Hippocampal formation (tissue), 2 donors: ENCODE results near the gene CEBPG.

Source experiments
- DNase-seq, 2 donors: peaks; one replicate each; lab custom pipeline; 2025; lab: John Stamatoyannopoulos, UW

CEBPG gene

DNA sequence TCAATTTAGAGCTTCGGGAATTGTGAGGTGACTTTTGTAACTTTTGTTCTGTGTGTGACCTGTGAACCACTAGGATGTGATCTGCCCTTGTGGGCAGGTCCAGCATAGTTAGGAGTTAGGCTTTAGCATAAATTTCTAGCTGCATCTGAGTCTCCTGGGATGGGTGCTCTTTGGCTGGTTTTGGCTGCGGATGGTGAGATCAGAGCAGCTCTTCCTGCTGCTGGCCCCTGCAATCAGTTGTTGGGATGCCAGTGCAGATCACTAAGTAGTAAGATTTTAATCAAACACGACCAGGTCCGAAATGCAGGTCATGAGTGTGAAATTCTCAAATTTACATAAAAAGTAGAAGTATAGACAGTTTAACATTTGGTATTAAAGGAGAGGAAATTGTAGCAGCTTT is 8.5 kb downstream of the CEBPG start:
- DNase-seq: no peak

DNA sequence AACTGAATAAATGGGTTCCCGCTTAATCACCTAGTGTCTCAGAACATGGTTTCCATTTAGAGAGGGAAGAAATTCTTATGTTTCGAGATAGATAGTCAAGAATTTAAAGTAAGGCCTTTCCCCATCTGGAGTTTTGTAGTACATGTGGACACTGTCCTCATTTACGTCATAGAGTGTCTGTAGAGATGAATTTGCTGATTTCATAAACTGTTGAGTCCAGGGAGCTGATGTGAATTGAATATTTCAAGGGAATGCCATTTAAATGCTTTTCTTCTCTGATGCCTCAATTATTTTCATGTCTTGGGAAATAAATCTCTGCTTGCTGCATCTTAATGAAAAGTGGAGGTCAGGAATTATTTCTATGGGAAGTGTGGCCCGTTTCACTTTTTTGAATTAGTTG is 9.5 kb downstream of the CEBPG start:
- no peak for DNase-seq

DNA sequence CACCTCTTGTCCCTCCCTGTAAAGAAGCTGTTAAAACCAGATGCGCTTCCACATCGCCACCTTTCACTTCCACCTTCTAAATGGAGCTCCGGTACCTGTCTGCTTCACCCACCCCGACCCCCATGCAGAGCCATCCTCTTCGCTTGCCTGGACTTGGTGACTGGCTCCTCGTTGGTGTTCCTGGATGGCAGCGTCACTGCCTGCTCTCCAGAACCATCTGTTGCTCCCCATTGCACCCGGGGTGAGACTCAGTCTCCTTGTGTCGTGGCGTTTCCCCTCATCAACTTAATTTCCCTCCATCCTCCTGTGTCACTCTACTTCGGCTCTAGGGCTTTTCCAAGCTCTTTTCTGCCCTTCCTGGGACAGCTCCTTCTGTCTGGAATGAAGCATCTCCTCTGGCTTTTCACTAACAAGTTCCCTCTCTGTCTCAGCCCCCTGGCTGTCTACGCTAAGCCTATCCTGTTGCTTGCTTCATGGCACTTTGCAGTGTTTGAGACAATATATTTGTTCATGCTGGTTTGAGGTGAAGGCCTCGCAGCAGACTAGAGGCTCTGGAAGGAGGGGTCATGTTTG is 10.3 kb downstream of the CEBPG start:
- DNase-seq: no peak

DNA sequence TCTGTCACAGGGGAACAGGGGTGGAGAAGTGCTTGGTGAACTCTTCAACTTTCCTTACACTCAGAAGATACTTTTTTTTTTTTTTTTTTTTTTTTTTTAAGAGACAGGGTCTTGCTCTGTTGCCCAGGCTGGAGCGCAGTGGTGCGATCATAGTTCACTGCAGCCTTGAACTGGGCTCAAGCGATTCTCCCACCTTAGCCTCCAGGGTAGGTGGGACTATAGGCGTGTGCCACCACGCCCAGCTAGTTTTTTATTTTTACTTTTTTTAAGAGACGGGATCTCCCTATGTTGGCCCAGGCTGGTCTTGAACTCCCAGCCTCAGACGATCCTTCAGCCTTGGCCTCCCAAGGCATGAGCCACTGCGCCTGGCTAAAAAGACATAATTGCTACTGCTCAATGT is 11.5 kb downstream of the CEBPG start:
- DNase-seq: no peak

DNA sequence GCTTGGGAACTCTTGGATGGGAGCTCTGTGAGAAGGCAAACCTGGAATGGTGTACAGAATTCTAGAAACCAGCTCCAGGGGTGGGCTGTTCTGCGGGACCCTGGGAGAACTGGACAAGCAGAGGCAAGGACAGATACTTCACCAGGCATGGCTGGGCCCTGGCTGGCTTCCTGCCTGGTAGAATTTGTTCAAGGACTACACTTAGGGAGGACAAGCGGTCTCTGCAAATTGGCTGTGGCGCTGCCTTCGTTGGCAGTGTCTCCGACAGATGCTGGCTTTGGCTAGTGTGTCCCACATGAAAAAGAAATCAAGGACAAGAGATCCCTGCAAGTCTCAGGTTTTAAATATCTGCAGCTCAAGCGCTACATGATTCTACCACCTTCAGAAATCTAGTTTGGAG is 12.4 kb downstream of the CEBPG start:
- DNase-seq: no peak

DNA sequence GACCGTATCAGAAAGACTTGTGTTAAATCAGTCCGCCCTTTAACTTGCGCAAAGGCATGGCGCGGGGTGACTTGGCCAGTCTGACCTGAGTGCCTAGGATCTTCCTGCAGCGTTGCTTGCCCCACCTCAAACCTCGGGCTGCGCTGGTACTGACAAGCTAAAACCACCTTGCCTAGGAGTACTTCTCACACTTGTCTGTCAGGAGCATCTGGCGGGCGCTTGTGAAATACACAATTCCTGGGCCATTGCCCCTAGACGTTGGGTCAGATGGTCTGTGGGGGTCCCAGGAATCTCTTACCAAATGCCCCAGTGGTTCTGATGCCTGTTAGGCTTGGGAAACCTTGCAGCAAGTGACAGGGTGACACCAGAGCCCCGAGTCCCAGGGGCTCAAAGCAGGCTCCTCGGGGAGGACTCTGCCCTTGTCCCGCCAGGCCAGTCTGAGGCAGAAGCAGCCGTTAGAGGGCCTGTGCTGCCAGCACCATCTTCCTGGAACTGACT is 12.9 kb downstream of the CEBPG start:
- DNase-seq: no peak

DNA sequence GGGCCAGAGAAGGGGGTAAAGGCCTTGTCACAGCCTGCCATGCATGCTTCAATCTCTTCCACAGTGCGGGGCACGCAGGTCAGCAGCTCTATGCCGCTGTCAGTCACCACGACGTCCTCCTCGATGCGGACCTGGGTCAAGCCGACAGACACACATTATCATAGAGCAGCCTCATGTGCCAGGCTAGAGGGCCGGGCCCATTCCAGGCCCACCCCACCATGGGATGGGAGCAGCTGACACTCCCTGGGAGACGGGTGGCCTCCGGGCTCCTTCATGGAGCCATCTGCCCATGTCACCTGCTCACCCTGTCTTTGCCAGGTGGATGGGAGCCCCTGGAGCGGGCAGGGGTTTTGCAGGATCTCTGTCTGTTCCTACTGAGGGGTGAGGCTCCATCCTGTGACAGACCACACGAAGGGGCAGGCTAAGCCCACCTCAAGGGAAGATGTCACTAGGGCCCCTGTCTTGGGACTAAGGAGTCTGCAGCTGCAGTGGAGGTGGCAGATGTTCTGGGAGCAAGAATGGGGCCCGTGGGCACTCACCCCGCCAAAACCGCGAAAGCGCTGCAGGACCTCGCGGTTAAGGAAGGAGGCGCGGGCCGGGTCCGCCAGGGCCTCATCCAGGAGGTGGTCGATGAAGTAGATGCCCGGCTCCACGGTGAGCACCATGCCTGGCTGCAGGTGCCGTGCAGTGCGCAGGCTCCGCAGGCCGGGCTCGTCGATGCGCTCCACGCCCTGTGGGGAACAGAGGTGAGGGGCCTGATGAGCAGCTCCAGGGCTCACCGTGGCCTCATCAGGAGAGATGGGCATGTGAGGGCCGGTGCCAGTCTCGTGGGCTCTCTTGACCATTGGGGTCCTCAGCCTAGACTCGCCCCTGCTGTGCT is 14.1 kb downstream of the CEBPG start:
- DNase-seq: no peak

DNA sequence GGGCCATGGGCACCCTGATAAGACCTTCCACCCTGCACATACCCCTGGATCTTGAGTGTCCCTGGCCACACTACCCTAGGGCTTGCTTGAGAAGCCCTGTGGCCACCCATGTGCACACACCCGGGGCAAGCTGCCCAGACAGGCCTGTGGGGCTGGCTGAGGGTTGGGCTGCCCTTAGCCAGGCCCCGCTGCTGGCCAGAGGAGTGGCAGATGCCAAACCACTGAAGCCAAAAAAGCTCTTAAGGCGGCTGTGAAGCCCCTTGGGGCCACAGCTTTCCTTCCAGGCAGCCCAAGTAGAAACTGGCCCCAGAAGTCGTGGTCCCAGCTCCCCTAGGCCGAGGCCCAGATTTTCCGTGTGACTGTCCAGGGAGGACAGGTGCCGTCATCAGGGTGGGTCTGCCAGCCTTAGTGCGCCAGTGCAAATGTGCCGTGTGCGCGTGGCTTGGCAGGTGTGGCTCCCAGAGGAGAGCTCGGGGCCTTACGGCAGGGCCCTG is 14.8 kb downstream of the CEBPG start:
- DNase-seq: no peak

DNA sequence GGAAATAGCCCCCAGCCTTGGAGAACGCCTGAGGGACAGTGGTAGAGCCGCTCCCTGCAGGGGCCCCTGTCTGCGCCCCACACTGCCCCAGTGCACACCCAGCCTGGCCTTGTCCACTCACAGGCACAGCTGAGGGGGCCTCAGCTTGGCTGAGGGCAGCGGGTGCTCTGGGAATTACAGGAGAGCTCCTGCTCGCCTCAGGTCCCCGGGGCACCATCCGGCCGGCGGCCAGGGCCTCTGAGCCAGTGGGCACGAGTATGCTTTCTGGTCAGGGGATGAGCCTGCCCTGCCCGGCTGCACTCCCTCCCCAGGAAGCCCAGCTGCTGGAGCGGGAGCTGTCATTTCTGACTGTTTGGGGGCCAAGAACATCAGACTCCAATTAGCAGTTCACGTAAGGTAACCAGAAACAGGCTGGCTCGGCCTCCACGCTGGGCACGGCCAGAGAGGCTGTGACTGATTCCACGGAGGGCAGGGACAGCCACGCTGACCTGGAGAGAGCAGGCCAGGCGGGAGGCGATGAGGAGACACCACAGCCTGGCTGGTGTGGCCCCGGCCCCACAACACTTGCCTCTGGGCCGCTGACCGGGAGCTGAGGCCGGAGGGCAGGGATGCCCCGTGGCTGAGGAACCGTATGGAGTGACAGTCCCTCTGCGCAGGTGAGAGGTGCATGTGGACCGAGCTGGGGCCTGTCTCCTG is 15.4 kb downstream of the CEBPG start:
- DNase-seq: no peak

DNA sequence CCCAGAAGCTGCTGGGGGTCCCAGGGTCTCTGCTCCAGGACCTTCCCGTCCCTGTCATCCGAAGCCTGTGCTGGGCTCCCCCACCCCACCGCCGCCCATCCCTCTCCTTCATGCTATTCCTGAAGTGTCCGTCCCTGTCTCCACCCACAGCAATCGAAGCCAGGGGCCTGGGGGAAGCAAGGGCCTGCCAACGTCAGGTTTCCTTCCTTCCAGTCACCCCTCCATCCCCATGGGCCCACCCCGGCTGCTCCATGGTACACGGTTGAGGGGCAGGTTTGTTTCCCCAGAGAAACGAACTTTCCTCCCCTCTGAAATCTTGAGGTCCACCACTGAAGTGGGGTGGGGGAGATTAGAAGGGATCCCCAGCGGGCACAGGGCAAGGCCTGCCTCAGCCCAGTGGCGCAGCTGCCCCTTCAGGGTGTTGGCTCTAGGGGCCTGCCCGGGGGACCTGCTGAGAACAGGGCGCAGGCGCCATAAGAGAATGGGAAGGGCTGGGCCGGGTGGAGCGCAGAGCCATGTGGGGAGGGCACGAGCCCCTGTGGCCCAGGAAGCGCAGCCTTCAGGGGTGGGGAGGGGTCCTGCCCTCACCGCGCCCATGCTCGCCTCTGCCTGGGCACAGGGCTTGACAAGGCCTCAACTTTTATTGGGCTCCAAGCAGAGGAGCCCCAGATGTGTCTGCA is 16.1 kb downstream of the CEBPG start:
- DNase-seq: no peak

DNA sequence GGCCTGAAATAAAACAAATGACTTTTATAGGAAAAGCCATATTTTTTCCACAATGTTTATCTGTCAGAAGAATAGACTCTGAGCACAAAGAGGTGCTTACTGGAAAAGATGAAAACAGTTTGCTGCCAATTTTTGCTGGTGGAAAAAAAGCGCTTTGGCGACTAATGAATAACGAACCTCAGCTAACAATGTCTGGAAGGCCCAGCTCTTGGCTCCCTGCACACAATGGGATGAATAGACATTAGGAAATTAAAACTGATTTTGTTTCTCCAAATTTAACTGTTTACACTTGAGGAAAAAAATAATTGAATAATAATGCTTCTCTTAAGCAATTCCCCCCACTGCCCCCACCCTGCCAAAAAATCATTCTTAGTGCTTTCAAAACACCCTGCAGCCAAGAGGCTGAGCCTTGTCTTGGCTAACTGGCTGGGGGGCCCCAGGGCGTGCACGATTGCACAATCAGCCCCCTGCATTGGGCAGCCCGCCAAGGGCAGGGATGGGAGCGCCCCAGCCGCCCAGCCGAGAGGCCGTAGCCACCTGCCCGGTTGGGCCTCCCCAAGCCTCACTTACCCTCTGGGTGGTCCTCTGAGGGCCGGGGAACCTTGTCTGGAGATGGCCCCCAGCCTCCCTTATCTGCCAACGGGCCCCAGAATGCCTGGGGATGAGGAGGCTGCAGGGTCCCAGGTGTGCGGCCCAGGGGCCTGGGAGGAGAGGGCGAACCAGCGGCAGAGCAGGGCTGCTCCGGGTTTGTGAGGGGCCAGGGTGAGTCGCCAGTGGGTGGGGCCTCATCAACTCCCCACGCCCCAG is 16.8 kb downstream of the CEBPG start:
- DNase-seq: peak in 1 of 2 donors; percentile 35

DNA sequence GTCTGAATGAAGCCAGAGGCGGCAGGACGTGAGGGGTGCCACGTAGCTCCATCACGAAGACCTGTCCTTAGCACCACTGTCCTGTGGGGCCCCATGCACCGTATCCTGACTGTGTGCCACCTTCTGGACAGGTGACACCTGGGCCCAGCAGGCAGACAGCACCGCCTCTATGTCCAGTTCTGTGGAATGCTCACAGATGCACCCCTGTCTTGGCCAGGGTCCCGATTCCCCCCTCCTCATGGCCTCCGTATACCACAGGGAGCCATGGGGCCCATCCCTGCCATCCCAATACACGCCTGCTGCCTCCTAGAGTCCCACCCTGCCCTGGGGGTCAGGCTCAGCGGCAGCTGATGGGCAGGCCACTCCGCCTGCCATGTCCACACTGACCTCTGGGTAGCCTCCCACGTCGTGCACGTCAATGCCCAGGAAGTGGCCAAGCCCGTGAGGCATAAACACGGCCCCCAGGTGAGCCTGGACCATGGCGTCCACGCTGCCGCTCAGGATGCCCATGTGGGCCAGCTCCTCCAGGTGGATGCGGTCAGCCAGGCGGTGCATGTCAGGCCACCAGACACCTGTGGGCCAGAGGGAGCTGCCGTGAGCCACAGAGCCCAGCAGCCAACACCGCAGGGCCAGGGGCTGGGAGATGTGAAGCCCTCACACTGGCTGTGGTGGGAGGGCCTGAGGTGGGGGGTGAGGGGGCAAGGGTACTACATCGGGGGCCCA is 17.6 kb downstream of the CEBPG start:
- DNase-seq: no peak

DNA sequence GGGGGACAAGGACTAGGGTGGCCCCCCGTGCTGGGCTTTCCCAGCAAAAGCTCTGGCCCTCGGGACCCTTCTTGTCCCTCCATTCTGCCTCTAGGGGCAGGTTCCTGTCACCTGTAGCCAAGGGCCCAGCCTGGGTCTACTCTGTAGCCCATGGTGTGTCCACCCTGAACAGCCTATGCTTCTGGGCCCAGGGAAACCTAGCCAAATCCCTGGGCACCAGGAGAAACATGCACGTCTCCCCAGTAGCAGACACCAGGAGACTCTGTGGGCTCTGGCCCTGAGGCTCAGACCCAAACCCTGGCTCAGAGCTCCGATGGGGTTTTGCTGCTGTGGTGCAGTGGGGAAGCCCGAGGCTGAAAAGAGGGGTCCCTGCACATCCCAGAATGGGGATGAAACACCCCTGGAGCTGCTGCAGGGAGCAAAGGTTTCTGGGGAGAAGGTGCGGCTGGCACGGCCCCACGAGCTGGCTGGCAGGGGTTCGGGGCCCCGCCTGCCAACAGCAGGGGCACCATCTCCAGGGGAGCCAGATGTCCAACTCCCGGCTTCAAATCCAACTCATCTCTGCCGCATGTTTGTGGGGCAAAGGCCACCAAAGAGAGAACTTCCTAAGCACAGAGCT is 18.2 kb downstream of the CEBPG start:
- DNase-seq: no peak

DNA sequence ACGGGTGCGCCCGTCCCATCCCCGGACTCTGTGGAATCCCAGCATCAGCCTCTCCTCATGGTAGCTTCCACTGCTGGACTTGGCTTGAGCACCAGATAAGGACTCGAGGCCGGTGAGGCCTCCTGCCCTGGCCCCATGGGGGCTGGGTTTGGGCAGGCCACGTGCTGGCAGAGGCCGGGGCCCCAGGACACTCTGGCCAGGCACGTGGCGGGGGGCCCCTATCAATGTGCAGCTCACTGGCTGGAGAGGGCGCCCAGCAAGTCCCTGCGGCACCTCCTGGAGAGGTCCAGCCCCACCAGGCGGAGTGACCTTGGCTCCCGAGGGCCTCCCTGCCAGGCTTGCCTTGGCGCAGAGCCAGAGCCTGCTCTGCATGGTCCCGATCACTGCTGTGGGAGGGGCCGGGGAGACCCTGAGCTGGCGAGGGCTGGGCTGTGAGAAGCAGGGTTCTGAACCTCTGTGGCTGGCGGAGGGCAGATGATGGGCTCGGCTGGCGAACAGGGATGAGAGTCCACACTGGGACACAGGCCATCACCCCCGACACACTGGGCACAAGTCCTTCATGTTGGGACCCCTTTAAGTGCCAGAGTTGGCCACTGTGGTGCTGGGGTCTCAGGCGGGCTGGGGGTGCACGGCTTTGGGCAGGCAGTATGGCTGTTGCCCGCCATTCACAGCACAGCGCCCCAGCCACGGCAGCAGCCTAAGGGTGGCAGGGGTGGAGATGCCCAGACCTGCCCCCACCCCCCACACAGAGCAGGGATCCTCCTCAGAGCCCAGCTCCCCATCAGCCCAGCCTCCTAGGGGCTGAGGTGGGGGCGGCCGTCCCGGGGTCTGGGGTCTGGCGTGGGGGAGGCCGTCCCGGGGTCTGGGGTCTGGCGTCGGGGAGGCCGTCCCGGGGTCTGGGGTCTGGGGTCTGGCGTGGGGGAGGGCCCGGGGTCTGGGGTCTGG is 19.1 kb downstream of the CEBPG start:
- no peak for DNase-seq

DNA sequence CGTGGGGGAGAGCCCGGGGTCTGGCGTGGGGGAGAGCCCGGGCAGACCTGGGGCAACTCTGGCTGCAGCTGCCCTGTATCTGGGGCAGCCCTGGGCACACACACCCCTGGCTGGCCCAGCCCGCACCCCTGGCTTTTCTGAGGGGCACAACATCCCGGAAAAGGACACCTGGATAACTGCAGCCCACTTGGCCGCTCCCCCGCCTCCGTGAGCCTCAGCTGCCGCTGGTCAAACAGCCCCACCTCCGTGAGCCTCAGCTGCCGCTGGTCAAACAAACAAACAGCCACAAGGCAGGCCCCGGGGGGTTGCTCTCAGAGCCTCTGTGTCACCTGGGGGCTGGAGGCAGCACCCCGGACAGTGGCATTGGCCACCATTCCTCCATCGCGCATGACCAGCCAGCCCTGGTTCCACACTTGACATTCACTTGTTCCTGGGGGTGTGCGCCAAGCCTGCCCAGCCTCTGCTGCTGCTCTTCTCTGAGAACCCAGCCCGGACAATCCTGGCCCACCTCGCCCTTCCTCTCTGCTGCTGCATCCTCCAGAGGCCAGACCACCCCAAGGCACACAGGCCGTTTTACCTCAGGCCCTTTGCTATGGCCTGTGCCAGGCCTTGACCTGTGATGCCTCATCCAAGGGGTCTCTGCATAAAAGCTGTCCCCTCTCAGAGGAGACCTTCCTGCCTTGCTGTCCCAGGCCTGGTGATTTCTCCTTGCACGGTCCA is 19.9 kb downstream of the CEBPG start:
- no peak for DNase-seq

DNA sequence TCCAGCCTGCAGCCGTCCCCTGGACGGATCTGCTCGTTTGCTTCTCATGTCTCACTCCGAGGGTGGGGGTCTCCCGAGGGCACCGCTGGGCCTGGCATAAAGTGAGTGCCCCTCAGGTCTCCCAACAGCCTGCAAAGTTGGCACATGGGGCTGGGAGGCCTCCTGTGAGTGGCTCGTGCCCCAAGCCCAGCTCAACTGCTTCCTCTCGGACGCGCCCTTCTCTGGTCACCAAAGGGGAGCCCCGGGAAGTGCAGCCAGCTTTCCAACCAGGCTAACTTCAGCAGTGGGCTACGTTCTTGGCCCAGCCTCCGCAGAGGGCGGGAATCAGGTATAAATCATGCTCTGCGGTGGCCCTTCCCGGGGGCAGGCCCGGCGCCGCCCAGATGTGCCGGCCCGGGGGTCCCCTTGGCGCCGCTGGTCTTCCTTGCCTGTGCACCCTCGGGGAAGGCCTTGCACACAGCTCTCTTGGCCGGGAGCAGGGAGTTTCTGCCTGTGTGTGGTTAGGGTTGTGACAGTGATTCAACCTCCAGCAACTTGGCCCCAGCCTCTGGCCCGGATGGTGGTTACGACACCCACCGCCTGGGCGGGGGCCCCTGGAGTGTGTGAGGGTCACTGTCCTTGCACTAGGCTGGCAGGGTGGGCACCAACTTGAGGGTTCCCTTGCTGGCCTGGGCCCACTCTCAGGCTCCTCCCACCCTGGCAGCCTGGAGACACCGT is 20.7 kb downstream of the CEBPG start:
- no peak for DNase-seq

DNA sequence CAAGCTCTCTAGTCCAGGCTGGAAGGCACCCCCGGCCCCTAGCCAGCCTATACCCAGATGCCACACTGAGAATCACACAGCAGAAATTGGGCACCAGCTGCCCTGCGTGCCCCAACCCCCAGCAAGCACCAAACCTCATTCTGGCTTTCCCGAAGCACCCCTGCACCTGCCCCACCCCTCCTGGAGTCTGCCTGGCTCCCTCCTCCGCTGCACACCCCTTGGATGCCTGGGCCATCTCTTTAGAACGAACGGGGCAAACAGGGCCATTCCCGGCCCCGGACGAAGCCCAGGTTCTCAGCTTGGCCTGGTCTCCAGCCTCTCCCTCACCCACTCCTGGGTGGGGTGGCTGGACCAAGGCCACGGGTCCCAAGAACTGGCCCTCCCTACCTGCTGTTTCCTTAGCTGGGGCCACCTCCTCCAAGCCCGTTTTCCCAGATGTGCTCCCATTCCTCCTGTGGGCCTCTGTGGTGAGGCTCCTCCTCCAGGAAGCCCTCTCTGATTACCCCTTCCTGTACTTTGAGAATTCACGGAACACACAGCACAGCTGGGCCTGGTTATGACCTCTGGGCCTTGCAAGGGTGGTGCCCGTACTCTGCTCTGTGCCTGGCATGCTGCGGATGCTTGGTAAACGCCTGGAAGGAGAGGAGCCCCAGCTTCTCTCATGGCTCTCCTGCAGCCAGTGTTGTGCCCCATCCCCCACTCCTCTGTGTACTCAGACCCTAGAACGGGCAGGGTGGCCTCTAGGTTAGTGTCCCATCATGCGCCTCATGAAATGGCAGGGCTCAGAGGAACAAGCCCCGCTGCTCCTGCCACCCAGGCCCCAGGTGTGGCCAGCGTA is 21.4 kb downstream of the CEBPG start:
- no peak for DNase-seq
